H1 (cell line): ENCODE results near the gene LHFPL6. TPM values are rescaled to one million over a fixed set of nuclear protein-coding genes. Genes with fewer than 3 reads are reported as not detected.

ENCODE experiments used
- GABPA ChIP-seq: IDR thresholded peaks from 2 replicates; pipeline ENCODE4 v1.6.1; 2011; ENCODE audit warnings: mild to moderate bottlenecking, low read length, moderate library complexity, borderline replicate concordance; ENCODE audit not compliant: insufficient read depth
- polyA plus RNA-seq, 7 experiments: library from polyadenylated mRNA; depleted of rRNA in 3 of 7; stranded (reverse) in 5 of 7; unstranded in 2 of 7; fragments of >200 nt in 5 of 7; fragments of 200-250 nt in 2 of 7; gene quantifications; 1 replicate in 5 of 7; 2 replicates in 1 of 7; 4 replicates in 1 of 7; pipeline versions ENCODE4 v1.2.1 to v1.2.3, GENCODE V29; 2011 to 2013; ENCODE audit warnings: missing spikeins in 2 of 7, mixed read lengths in 2 of 7
- total RNA-seq: library from RNA; stranded (reverse); fragmentation: NEBNext Ultra II Directional; extraction: Animal tissue kit (Norgen Biotek cat#: 25700); gene quantifications from 2 replicates; pipeline ENCODE4 v1.2.1, GENCODE V29; 2021

LHFPL6 gene
- total and polyA plus RNA-seq, 2 of the 8 experiments (the other 6 are each of a cell fraction or from before 2014, with no cell fraction given) = 7.6 to 17.0 TPM

DNA sequence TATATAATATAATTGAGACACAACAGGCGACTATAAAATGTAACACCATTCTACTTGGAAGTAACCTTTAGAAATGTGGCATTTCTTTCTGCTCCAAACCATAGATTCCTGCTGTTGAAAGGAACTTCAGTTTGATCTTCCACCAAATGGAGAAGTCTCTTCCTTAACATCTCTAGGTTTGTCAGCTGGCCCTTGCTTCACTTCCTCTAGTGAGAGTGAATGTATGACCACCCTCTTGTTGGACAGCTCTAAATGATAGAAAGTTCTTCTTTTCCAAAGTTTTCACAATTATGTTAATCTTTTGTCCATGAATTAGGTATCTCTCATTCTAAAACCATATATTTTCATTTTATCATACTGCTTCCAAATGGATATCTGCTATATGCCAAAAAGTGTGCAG, 38.7 kb upstream of the LHFPL6 start (continued):
- TF ChIP-seq GABPA = no peak
